Endothelial cell of umbilical vein (primary cell): Measurements from ENCODE around the gene SH3BP4. TPM values are rescaled to one million over a fixed set of nuclear protein-coding genes. Genes with fewer than 3 reads are reported as not detected.

Experiments used
- BruUV-seq: library from RNA; stranded (reverse); fragments of 400-500 nt; replicated peaks from 2 replicates; lab custom pipeline; 2021; lab: Mats Ljungman, UMichigan
- CTCF ChIA-PET: fragments of 300-600, 350-600 bp; sonication (Branson Sonifier 250); formaldehyde crosslinking; loops from one replicate; lab custom pipeline; 2021; ENCODE audit warnings: antibody characterized with exemption, inconsistent platforms; lab: Charles Lee
- POLR2A ChIA-PET: fragments of 300-600, 350-600 bp; sonication (Branson Sonifier 250); formaldehyde crosslinking; loops from one replicate; lab custom pipeline; 2021; ENCODE audit warnings: antibody characterized with exemption, inconsistent platforms; lab: Charles Lee
- DNase-seq: peaks from one replicate; pipeline ENCODE4 v3.0.0-alpha.2; 2011; ENCODE audit warnings: low read depth, low spot score
- FAIRE-seq: peaks from 2 replicates; lab custom pipeline; 2011; peaks lifted over from hg19 to GRCh38; lab: Jason Lieb, UNC
- H2AFZ ChIP-seq: 2 replicates; pipeline ENCODE4 v1.6.0; 2012; ENCODE audit warnings: low read depth, low read length, control low read depth, inconsistent platforms
- H3K27ac ChIP-seq: 2 replicates; pipeline ENCODE4 v1.5.1; 2011; ENCODE audit warnings: low read depth, mild to moderate bottlenecking, control low read depth, low read length, moderate library complexity; ENCODE audit not compliant: insufficient read depth
- H3K27me3 ChIP-seq, 2 experiments: 2 replicates each; pipeline versions ENCODE4 v1.6.0 to v1.6.1; 2011; ENCODE audit warnings: low read length in 2 of 2, mixed read lengths in 1 of 2; ENCODE audit not compliant: control insufficient read depth in 2 of 2, insufficient read depth in 2 of 2
- H3K36me3 ChIP-seq, 2 experiments: 2 replicates in 1 of 2; 3 replicates in 1 of 2; pipeline ENCODE4 v1.5.1; 2011; ENCODE audit warnings: low read length in 2 of 2, mild to moderate bottlenecking in 1 of 2, moderate library complexity in 1 of 2; ENCODE audit not compliant: control insufficient read depth in 2 of 2, insufficient read depth in 2 of 2; ENCODE audit errors: extremely low read depth in 1 of 2
- H3K4me1 ChIP-seq: 3 replicates; pipeline ENCODE4 v1.5.1; 2011; ENCODE audit warnings: mild to moderate bottlenecking, low read length; ENCODE audit not compliant: control insufficient read depth, insufficient read depth; ENCODE audit errors: extremely low read depth
- H3K4me2 ChIP-seq: 2 replicates; pipeline ENCODE4 v1.6.1; 2011; ENCODE audit warnings: low read length, control low read depth, mixed read lengths; ENCODE audit not compliant: insufficient read depth
- H3K4me3 ChIP-seq, 3 experiments: fragments of 200-600 bp in 1 of 3; sonication (generic), shearing (Covaris generic) in 1 of 3; replicated peaks in 1 of 3; 2 replicates each; pipeline ENCODE4 v1.5.1; 2011 to 2016; ENCODE audit warnings: control low read depth in 3 of 3, low read length in 3 of 3, mild to moderate bottlenecking in 2 of 3, inconsistent platforms in 1 of 3, low read depth in 1 of 3, moderate library complexity in 1 of 3; ENCODE audit not compliant: insufficient read depth in 1 of 3
- H3K79me2 ChIP-seq: 2 replicates; pipeline ENCODE4 v1.6.0; 2012; ENCODE audit warnings: low read length, inconsistent platforms; ENCODE audit not compliant: control insufficient read depth, insufficient read depth
- H3K9ac ChIP-seq: replicated peaks from 2 replicates; pipeline ENCODE3; 2011; ENCODE audit warnings: low read length, control low read depth; ENCODE audit not compliant: insufficient read depth; ENCODE audit errors: extremely low read depth
- H3K9me1 ChIP-seq: replicated peaks from 3 replicates; pipeline ENCODE4 v1.6.0; 2011; ENCODE audit warnings: mild to moderate bottlenecking, low read length; ENCODE audit not compliant: control insufficient read depth, insufficient read depth; ENCODE audit errors: extremely low read depth
- H3K9me3 ChIP-seq: replicated peaks from 2 replicates; pipeline ENCODE4 v1.5.1; 2012; ENCODE audit warnings: low read length, inconsistent platforms; ENCODE audit not compliant: control insufficient read depth, insufficient read depth
- H4K20me1 ChIP-seq: replicated peaks from 2 replicates; pipeline ENCODE3; 2011; ENCODE audit warnings: mild to moderate bottlenecking, low read length; ENCODE audit not compliant: control insufficient read depth, insufficient read depth; ENCODE audit errors: extremely low read depth
- CTCF ChIP-seq, 2 donors: IDR thresholded peaks; 1 replicate in 1 of 2; 2 replicates in 1 of 2; pipeline ENCODE4 v1.5.1; 2011; ENCODE audit warnings: low read length in 2 of 2, mild to moderate bottlenecking in 2 of 2, moderate library complexity in 2 of 2, control low read depth in 1 of 2, inconsistent platforms in 1 of 2, low read depth in 1 of 2; ENCODE audit not compliant: insufficient read depth in 1 of 2; ENCODE audit errors: extremely low read depth in 1 of 2
- EZH2 ChIP-seq: IDR thresholded peaks from 2 replicates; pipeline ENCODE4 v1.6.1; 2012; ENCODE audit warnings: borderline replicate concordance, low read depth, mild to moderate bottlenecking, moderate library complexity, low read length, inconsistent platforms; ENCODE audit not compliant: severe bottlenecking
- FOS ChIP-seq: IDR thresholded peaks from 2 replicates; pipeline ENCODE4 v1.6.1; 2011; ENCODE audit warnings: mild to moderate bottlenecking, low read length, moderate library complexity, borderline replicate concordance; ENCODE audit not compliant: insufficient read depth
- GATA2 ChIP-seq: IDR thresholded peaks from 2 replicates; pipeline ENCODE4 v1.7.0; 2011; ENCODE audit warnings: low read depth, mild to moderate bottlenecking, moderate library complexity, mixed read lengths, low read length; ENCODE audit not compliant: insufficient read length, insufficient read depth
- JUN ChIP-seq: IDR thresholded peaks from 2 replicates; pipeline ENCODE4 v1.6.1; 2011; ENCODE audit warnings: borderline replicate concordance, low read depth; ENCODE audit not compliant: insufficient read length, insufficient read depth
- MAX ChIP-seq: IDR thresholded peaks from 2 replicates; pipeline ENCODE4 v1.6.1; 2011; ENCODE audit not compliant: insufficient read depth, insufficient read length
- MYC ChIP-seq: IDR thresholded peaks from one replicate; pipeline ENCODE4 v1.6.1; 2011; ENCODE audit warnings: mild to moderate bottlenecking, low read depth, low read length
- POLR2A ChIP-seq: IDR thresholded peaks from 2 replicates; pipeline ENCODE4 v1.6.1; 2012; ENCODE audit warnings: low read depth, mild to moderate bottlenecking, control low read depth, low read length
- POLR2AphosphoS5 ChIP-seq: IDR thresholded peaks from 2 replicates; pipeline ENCODE4 v1.6.1; 2012; ENCODE audit warnings: low read depth, mild to moderate bottlenecking, control low read depth, low read length, moderate library complexity; ENCODE audit not compliant: insufficient read depth
- dilution Hi-C: fragments of 300-500 bp; cut with MboI; formaldehyde crosslinking; loops from one replicate; pipeline ENCODE4 v1.15.0; 2019; ENCODE audit warnings: low sequenced_read_pairs; ENCODE audit not compliant: extremely low pct_ligation_motif_present
- intact Hi-C: fragments of 100-400 bp; cut with micrococcal nuclease; formaldehyde crosslinking; loops from one replicate; pipeline ENCODE4 v1.10.0; 2022
- polyA plus RNA-seq, 4 experiments: library from polyadenylated mRNA; depleted of rRNA in 3 of 4; stranded (reverse) in 3 of 4; unstranded in 1 of 4; fragments of >200 nt; gene quantifications; 2 replicates each; pipeline versions ENCODE4 v1.2.1 to v1.2.3, GENCODE V29; 2011 to 2012; ENCODE audit warnings: missing spikeins in 1 of 4
- total RNA-seq: library from RNA; stranded (reverse); gene quantifications from 2 replicates; pipeline ENCODE4 v1.2.3, GENCODE V29; 2021

Gene SH3BP4
- total and polyA plus RNA-seq, 2 donors (not counting 3 experiments of a cell fraction or from before 2014, with no cell fraction given) = 85.2 to 100.0 TPM

GRCh38 chr2:234911271-234911670 is 40.5 kb upstream of the SH3BP4 start:
- CTCF ChIA-PET = interaction anchor here (0.8 kb wide), 1 partner anchor 12 kb away, joined by 3 read pairs; no protein-coding TSS in a partner anchor
- intact Hi-C loops = no loop called here

GRCh38 chr2:234912437-234912836 is 39.4 kb upstream of the SH3BP4 start:
- Histone ChIP-seq H3K27me3 (no peaks in the 10 kb centered on the region), H3K36me3 (no peaks in the 10 kb centered on the region), H3K9me3 (no peaks in the 10 kb centered on the region), H4K20me1 (no peaks in the 10 kb centered on the region), H3K27ac (no peak overlapping the region), H3K4me1 (no peaks in the 10 kb centered on the region), H3K9me1 (no peaks in the 10 kb centered on the region), H3K4me2 (no peak overlapping the region), H3K9ac (no peak overlapping the region), H3K79me2 (no peaks in the 10 kb centered on the region), H3K4me3 (no peak overlapping the region), H2AFZ (no peak overlapping the region)
- dilution Hi-C loops = no loop called here
- FAIRE-seq (no peak), DNase-seq (no peak)
- no TSS peak for BruUV-seq
- TF ChIP-seq POLR2A = no peak
- TF ChIP-seq CTCF (IDR thresholded peaks at IDR 0.05; ENCODE audit: extremely low read depth in 1 of 2, insufficient read depth in 1 of 2, low read depth in 1 of 2, low read length in 2 of 2) = no peak
- TF ChIP-seq JUN = no peak
- no peak for TF ChIP-seq POLR2AphosphoS5
- TF ChIP-seq GATA2 = no peak
- TF ChIP-seq MYC = no peak
- no peak for TF ChIP-seq MAX
- no peak for TF ChIP-seq FOS
- no peak for TF ChIP-seq EZH2
- CTCF ChIA-PET = interaction anchor here (1.1 to 1.2 kb wide), 2 partner anchors 13 to 204 kb away, joined by 4 read pairs; no protein-coding TSS in a partner anchor
- intact Hi-C loops = no loop called here
- POLR2A ChIA-PET = no interaction called here

More at GRCh38 chr2:234911271-234911670, 40.5 kb upstream of the SH3BP4 start:
- Histone ChIP-seq H3K9ac (no peak overlapping the region), H4K20me1 (no peaks in the 10 kb centered on the region), H3K9me3 (no peaks in the 10 kb centered on the region), H3K4me2 (no peak overlapping the region), H3K27me3 (no peaks in the 10 kb centered on the region), H3K27ac (no peak overlapping the region), H3K4me3 (no peak overlapping the region), H3K9me1 (no peaks in the 10 kb centered on the region), H3K79me2 (no peaks in the 10 kb centered on the region), H3K36me3 (no peaks in the 10 kb centered on the region), H3K4me1 (no peaks in the 10 kb centered on the region), H2AFZ (no peak overlapping the region)
- POLR2A ChIA-PET = no interaction called here
- dilution Hi-C loops = no loop called here
- DNase-seq (no peak), FAIRE-seq (no peak)
- no TSS peak for BruUV-seq
- no peak for TF ChIP-seq GATA2
- TF ChIP-seq MAX = no peak
- TF ChIP-seq FOS = no peak
- no peak for TF ChIP-seq JUN
